ENCODE results near the gene PIK3R4. TPM values are rescaled to one million over a fixed set of nuclear protein-coding genes. Genes with fewer than 3 reads are reported as not detected.

Gene PIK3R4
- total RNA-seq, 4 donors from 2014 or later: 8.2 to 33.0 (median 29.3) TPM

DNA sequence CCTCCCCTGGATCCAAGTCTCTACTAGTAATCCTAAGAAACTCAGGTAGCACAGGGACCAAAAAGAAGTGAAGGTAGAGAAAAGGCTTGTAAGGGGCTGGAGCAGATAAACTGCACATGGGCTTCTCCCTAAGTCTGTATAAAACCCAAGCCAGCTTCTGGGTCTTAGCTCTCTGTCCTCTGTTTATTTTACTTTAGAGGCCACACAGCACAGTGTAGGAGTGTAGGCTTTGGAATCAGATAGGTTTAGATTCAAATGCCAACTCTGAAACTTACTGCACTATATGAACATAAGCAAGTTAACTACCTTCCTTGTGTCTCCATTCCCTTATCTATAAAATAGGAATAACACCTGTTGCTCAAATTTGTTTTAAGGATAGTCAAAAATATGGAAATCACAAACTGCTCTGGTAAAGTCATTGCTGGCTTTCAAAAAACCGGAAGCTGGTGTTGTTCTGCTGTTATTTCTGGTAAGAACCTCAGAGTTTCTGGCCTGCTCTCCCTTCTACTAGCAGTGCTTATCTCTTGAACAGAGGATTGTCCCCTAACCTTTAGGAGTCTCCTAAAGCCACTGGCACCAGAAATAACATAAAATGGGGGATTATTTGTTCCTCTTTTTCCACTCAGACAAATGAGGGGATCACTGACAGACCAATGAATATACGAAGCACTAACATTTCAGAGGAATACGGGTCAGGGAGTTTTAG, 33.8 kb downstream of the PIK3R4 start:
- no peaks in the 10 kb centered on the region for H3K9me3 ChIP-seq
- WGBS, 2 donors (ENCODE audit: low coverage in 1 of 2): 87 to 89% methylated on average over 3 of the region's 3 CpGs
- no peak overlapping the region for H3K27ac ChIP-seq
- in situ Hi-C loops (cut with MboI; ENCODE audit: low pct_ligation_motif_present in 1 of 4, low pct_unique_long_range_greater_than_20kb in 1 of 4, low sequenced_read_pairs in 3 of 4) (no loop called here), intact Hi-C loops (cut with DNase I; ENCODE audit: low total_unique reads) (no loop called here)
- H3K27me3 ChIP-seq: no peaks in the 10 kb centered on the region
- H3K4me1 ChIP-seq: no peaks in the 10 kb centered on the region
- TF ChIP-seq POLR2A (IDR thresholded peaks at IDR 0.05) (no peak), EP300 (IDR thresholded peaks at IDR 0.05; ENCODE audit: low read depth) (no peak), POLR2AphosphoS5 (IDR thresholded peaks at IDR 0.05) (no peak)
- TF ChIP-seq, protein P1, sequence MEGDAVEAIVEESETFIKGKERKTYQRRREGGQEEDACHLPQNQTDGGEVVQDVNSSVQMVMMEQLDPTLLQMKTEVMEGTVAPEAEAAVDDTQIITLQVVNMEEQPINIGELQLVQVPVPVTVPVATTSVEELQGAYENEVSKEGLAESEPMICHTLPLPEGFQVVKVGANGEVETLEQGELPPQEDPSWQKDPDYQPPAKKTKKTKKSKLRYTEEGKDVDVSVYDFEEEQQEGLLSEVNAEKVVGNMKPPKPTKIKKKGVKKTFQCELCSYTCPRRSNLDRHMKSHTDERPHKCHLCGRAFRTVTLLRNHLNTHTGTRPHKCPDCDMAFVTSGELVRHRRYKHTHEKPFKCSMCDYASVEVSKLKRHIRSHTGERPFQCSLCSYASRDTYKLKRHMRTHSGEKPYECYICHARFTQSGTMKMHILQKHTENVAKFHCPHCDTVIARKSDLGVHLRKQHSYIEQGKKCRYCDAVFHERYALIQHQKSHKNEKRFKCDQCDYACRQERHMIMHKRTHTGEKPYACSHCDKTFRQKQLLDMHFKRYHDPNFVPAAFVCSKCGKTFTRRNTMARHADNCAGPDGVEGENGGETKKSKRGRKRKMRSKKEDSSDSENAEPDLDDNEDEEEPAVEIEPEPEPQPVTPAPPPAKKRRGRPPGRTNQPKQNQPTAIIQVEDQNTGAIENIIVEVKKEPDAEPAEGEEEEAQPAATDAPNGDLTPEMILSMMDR (IDR thresholded peaks at IDR 0.05): no peak
- peaks cover 0 to 23% (median 5%) of the 10 kb centered on the region in 4 donors for H3K36me3 ChIP-seq
- DNase-seq: no peak
- no peak overlapping the region for H3K4me3 ChIP-seq

GRCh38 chr3:130711565-130712324, 34.9 kb downstream of the PIK3R4 start:
- TF ChIP-seq, protein P1 (IDR thresholded peaks at IDR 0.05): no peak
- TF ChIP-seq POLR2AphosphoS5 (IDR thresholded peaks at IDR 0.05) (no peak), EP300 (IDR thresholded peaks at IDR 0.05; ENCODE audit: low read depth) (no peak), POLR2A (IDR thresholded peaks at IDR 0.05) (no peak)
- no peak overlapping the region for H3K27ac ChIP-seq
- no peak for DNase-seq
- WGBS, 2 donors (ENCODE audit: low coverage in 1 of 2): 83 to 92% methylated on average over 3 to 4 of the region's 4 CpGs
- in situ Hi-C loops (cut with MboI; ENCODE audit: low pct_ligation_motif_present in 1 of 4, low pct_unique_long_range_greater_than_20kb in 1 of 4, low sequenced_read_pairs in 3 of 4): no loop called here
- no peak overlapping the region for H3K4me3 ChIP-seq
- H3K36me3 ChIP-seq: peaks cover 0 to 19% (median 5%) of the 10 kb centered on the region in 4 donors
- intact Hi-C loops (cut with DNase I; ENCODE audit: low total_unique reads): no loop called here
- no peaks in the 10 kb centered on the region for H3K4me1 ChIP-seq
- no peaks in the 10 kb centered on the region for H3K27me3 ChIP-seq
- H3K9me3 ChIP-seq: no peaks in the 10 kb centered on the region

DNA sequence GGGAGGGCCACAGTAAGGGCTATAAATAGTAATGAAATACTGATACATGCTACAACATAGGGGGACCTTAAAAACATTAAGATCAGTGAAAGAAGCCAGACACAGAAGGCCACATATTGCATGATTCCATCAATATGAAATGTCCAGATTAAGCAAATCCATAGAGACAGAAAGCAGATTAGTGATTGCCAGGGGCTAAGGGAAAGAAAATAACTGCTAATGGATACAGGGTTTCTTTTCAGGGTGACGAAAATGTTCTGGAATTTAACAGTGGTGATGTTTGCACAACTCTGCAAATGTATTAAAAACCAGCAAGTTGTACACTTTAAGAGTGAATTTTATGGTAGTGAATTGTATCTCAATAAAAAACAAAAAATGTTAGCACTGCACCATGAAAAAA, 37.0 kb downstream of the PIK3R4 start:
- no peak for DNase-seq
- 87% methylated on average over 1 of the region's 1 CpG; no CpG with 5 or more reads in 1 of the 2 donors for WGBS, 2 donors (ENCODE audit: low coverage in 1 of 2)
- Histone ChIP-seq H3K27ac (no peak overlapping the region), H3K36me3 (peaks cover 0 to 7% (median 0%) of the 10 kb centered on the region in 4 donors), H3K9me3 (no peaks in the 10 kb centered on the region), H3K27me3 (no peaks in the 10 kb centered on the region), H3K4me3 (no peak overlapping the region), H3K4me1 (no peaks in the 10 kb centered on the region)
- intact Hi-C loops (cut with DNase I; ENCODE audit: low total_unique reads) (no loop called here), in situ Hi-C loops (cut with MboI; ENCODE audit: low pct_ligation_motif_present in 1 of 4, low pct_unique_long_range_greater_than_20kb in 1 of 4, low sequenced_read_pairs in 3 of 4) (no loop called here)
- no peak for TF ChIP-seq POLR2A (IDR thresholded peaks at IDR 0.05)
- no peak for TF ChIP-seq POLR2AphosphoS5 (IDR thresholded peaks at IDR 0.05)
- TF ChIP-seq, protein P1 (IDR thresholded peaks at IDR 0.05): no peak
- TF ChIP-seq EP300 (IDR thresholded peaks at IDR 0.05; ENCODE audit: low read depth): no peak

- no peaks in the 10 kb centered on the region for H3K27me3 ChIP-seq
- no peaks in the 10 kb centered on the region for H3K9me3 ChIP-seq
- WGBS, 2 donors (ENCODE audit: low coverage in 1 of 2): 61 to 68% methylated on average over 3 of the region's 3 CpGs
- no peak for DNase-seq
- H3K36me3 ChIP-seq: peaks cover 0 to 6% (median 3%) of the 10 kb centered on the region in 4 donors
- no peak for TF ChIP-seq POLR2A (IDR thresholded peaks at IDR 0.05)
- TF ChIP-seq EP300 (IDR thresholded peaks at IDR 0.05; ENCODE audit: low read depth): no peak
- TF ChIP-seq POLR2AphosphoS5 (IDR thresholded peaks at IDR 0.05): no peak
- TF ChIP-seq, protein P1 (IDR thresholded peaks at IDR 0.05): no peak
- no peaks in the 10 kb centered on the region for H3K4me1 ChIP-seq
- H3K4me3 ChIP-seq: no peak overlapping the region
- no peak overlapping the region for H3K27ac ChIP-seq
- intact Hi-C loops (cut with DNase I; ENCODE audit: low total_unique reads) (no loop called here), in situ Hi-C loops (cut with MboI; ENCODE audit: low pct_ligation_motif_present in 1 of 4, low pct_unique_long_range_greater_than_20kb in 1 of 4, low sequenced_read_pairs in 3 of 4) (no loop called here)
Observed at GRCh38 chr3:130707902-130708601, 38.6 kb downstream of the PIK3R4 start.
